GM19023 (cell line): Measurements from ENCODE around the gene CTIF.

ENCODE experiments used
- ATAC-seq: cut with Tn5 transposase; IDR thresholded peaks from one replicate; pipeline ENCODE4 v1.9.1; 2021; ENCODE audit warnings: mild to moderate bottlenecking, moderate library complexity; ENCODE audit not compliant: unreplicated experiment

The CTIF gene

GRCh38 chr18:48550101-48550729, 11.4 kb downstream of the CTIF start:
- ATAC-seq: no peak

GRCh38 chr18:48551100-48551499, 12.3 kb downstream of the CTIF start:
- ATAC-seq: no peak

GRCh38 chr18:48552130-48552529, 13.3 kb downstream of the CTIF start:
- no peak for ATAC-seq

- no peak for ATAC-seq
Observed at GRCh38 chr18:48553236-48553635, 14.4 kb downstream of the CTIF start.

GRCh38 chr18:48554610-48555400, 16.0 kb downstream of the CTIF start:
- ATAC-seq: no peak

- no peak for ATAC-seq
Observed at GRCh38 chr18:48555465-48555995, 16.7 kb downstream of the CTIF start.

- ATAC-seq: no peak
Observed at GRCh38 chr18:48557640-48558174, 18.9 kb downstream of the CTIF start.

GRCh38 chr18:48558248-48558647, 19.4 kb downstream of the CTIF start:
- no peak for ATAC-seq

GRCh38 chr18:48560491-48560890, 21.7 kb downstream of the CTIF start:
- ATAC-seq: no peak

GRCh38 chr18:48562075-48562474, 23.2 kb downstream of the CTIF start:
- no peak for ATAC-seq

- ATAC-seq: no peak
Observed at GRCh38 chr18:48563027-48563426, 24.2 kb downstream of the CTIF start.

- ATAC-seq: no peak
Observed at GRCh38 chr18:48564139-48564538, 25.3 kb downstream of the CTIF start.

- no peak for ATAC-seq
Observed at GRCh38 chr18:48565105-48565504, 26.3 kb downstream of the CTIF start.

- ATAC-seq: no peak
Observed at GRCh38 chr18:48566589-48566988, 27.8 kb downstream of the CTIF start.

GRCh38 chr18:48567388-48567787, 28.6 kb downstream of the CTIF start:
- ATAC-seq: no peak

GRCh38 chr18:48569139-48569914, 30.5 kb downstream of the CTIF start:
- ATAC-seq: no peak

- ATAC-seq: no peak
Observed at GRCh38 chr18:48569915-48570264, 31.1 kb downstream of the CTIF start.

GRCh38 chr18:48570313-48570712, 31.5 kb downstream of the CTIF start:
- ATAC-seq: no peak

- no peak for ATAC-seq
Observed at GRCh38 chr18:48571639-48572384, 33.0 kb downstream of the CTIF start.

GRCh38 chr18:48572402-48573126, 33.7 kb downstream of the CTIF start:
- ATAC-seq: no peak
